ENCODE data around the gene LMBRD1.
A peak's percentile ranks its signal among the peaks of the same experiment; 100 is the strongest.

LMBRD1 gene

GRCh38 chr6:69699655-69700054 is 97.2 kb downstream of the LMBRD1 start:
- no peak overlapping the region for H4K8ac ChIP-seq (ENCODE audit: low read length)
- no peak overlapping the region for H3K14ac ChIP-seq (ENCODE audit: low read length in 2 of 2)
- no peak overlapping the region for H3K4me2 ChIP-seq (ENCODE audit: low read length, poor library complexity, severe bottlenecking)
- no peak overlapping the region for H3K27ac ChIP-seq (ENCODE audit: low read length, poor library complexity, severe bottlenecking)
- no peak overlapping the region for H3K4ac ChIP-seq (ENCODE audit: low read depth in 1 of 2, low read length in 2 of 2)
- H2BK5ac ChIP-seq (ENCODE audit: low read depth, low read length, poor library complexity, severe bottlenecking): no peak overlapping the region
- no peak overlapping the region for H4K91ac ChIP-seq (ENCODE audit: low read length)
- H3K23ac ChIP-seq (ENCODE audit: low read length in 2 of 2): no peak overlapping the region
- no peaks in the 10 kb centered on the region for H3K4me1 ChIP-seq (ENCODE audit: control insufficient read depth, insufficient read depth, low read depth, low read length)
- H2BK120ac ChIP-seq (ENCODE audit: low read depth, low read length): no peak overlapping the region
- H3K36me3 ChIP-seq (ENCODE audit: control insufficient read depth in 1 of 2, insufficient read depth in 2 of 2, low read depth in 1 of 2, low read length in 2 of 2): peaks cover 0 to 14% of the 10 kb centered on the region in 2 experiments
- H3K27me3 ChIP-seq (ENCODE audit: control insufficient read depth in 1 of 2, insufficient read depth in 1 of 2, low read length in 2 of 2): no peaks in the 10 kb centered on the region
- no peak overlapping the region for H2AFZ ChIP-seq (ENCODE audit: low read depth, low read length)
- no peak overlapping the region for H3K4me3 ChIP-seq (ENCODE audit: insufficient read depth in 1 of 2, low read depth in 1 of 2, low read length in 2 of 2)
- H2BK15ac ChIP-seq (ENCODE audit: low read depth, poor library complexity, severe bottlenecking): no peak overlapping the region
- no peaks in the 10 kb centered on the region for H3K9me3 ChIP-seq (ENCODE audit: control insufficient read depth, low read length)
- no peak overlapping the region for H3K18ac ChIP-seq (ENCODE audit: low read depth in 1 of 2, low read length in 2 of 2)
- H2BK12ac ChIP-seq (ENCODE audit: low read length in 2 of 2): no peak overlapping the region
- H2AK5ac ChIP-seq (ENCODE audit: low read length, severe bottlenecking): no peak overlapping the region
- no peaks in the 10 kb centered on the region for H3K79me1 ChIP-seq (replicated peaks; ENCODE audit: low read length, poor library complexity, severe bottlenecking)
- H3K9ac ChIP-seq (ENCODE audit: low read length): no peak overlapping the region
- DNase-seq: no peak

DNA sequence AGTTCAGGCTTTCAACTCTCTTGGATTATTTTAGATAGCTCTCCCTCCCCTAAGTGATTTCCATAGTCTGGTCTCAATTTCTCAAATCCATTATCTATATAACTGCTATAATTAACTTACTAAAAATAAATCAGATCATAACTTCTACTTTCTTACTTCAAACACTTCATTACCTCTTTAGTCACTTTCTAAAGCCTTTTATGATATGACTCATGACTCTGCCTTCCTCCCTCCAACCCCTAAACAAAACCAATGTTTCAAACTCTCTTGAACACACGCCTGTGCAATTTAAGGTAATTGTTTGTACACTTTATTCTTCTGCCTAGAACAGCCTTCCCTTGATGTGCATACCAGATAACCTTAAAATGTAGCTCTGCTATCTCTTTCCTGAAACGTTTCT is 100.5 kb downstream of the LMBRD1 start:
- Histone ChIP-seq H4K91ac (ENCODE audit: low read length) (no peak overlapping the region), H3K4ac (ENCODE audit: low read depth in 1 of 2, low read length in 2 of 2) (no peak overlapping the region), H3K36me3 (ENCODE audit: control insufficient read depth in 1 of 2, insufficient read depth in 2 of 2, low read depth in 1 of 2, low read length in 2 of 2) (peaks cover 0 to 14% of the 10 kb centered on the region in 2 experiments), H2BK5ac (ENCODE audit: low read depth, low read length, poor library complexity, severe bottlenecking) (no peak overlapping the region), H2BK12ac (ENCODE audit: low read length in 2 of 2) (no peak overlapping the region), H3K27ac (ENCODE audit: low read length, poor library complexity, severe bottlenecking) (no peak overlapping the region), H2BK120ac (ENCODE audit: low read depth, low read length) (no peak overlapping the region), H3K9ac (ENCODE audit: low read length) (no peak overlapping the region), H2AFZ (ENCODE audit: low read depth, low read length) (no peak overlapping the region), H3K79me1 (replicated peaks; ENCODE audit: low read length, poor library complexity, severe bottlenecking) (no peaks in the 10 kb centered on the region), H3K4me2 (ENCODE audit: low read length, poor library complexity, severe bottlenecking) (no peak overlapping the region), H3K4me1 (ENCODE audit: control insufficient read depth, insufficient read depth, low read depth, low read length) (no peaks in the 10 kb centered on the region), H3K9me3 (ENCODE audit: control insufficient read depth, low read length) (no peaks in the 10 kb centered on the region), H3K27me3 (ENCODE audit: control insufficient read depth in 1 of 2, insufficient read depth in 1 of 2, low read length in 2 of 2) (no peaks in the 10 kb centered on the region), H2AK5ac (ENCODE audit: low read length, severe bottlenecking) (no peak overlapping the region), H3K23ac (ENCODE audit: low read length in 2 of 2) (no peak overlapping the region), H4K8ac (ENCODE audit: low read length) (no peak overlapping the region), H3K18ac (ENCODE audit: low read depth in 1 of 2, low read length in 2 of 2) (no peak overlapping the region), H3K4me3 (ENCODE audit: insufficient read depth in 1 of 2, low read depth in 1 of 2, low read length in 2 of 2) (no peak overlapping the region), H3K14ac (ENCODE audit: low read length in 2 of 2) (no peak overlapping the region), H2BK15ac (ENCODE audit: low read depth, poor library complexity, severe bottlenecking) (no peak overlapping the region)
- WGBS: 20% methylated on average over 2 of the region's 2 CpGs
- peak; percentile 17 for DNase-seq

- Histone ChIP-seq H2BK5ac (ENCODE audit: low read depth, low read length, poor library complexity, severe bottlenecking) (no peak overlapping the region), H3K9ac (ENCODE audit: low read length) (no peak overlapping the region), H3K27me3 (ENCODE audit: control insufficient read depth in 1 of 2, insufficient read depth in 1 of 2, low read length in 2 of 2) (no peaks in the 10 kb centered on the region), H3K27ac (ENCODE audit: low read length, poor library complexity, severe bottlenecking) (no peak overlapping the region), H4K91ac (ENCODE audit: low read length) (no peak overlapping the region), H3K4ac (ENCODE audit: low read depth in 1 of 2, low read length in 2 of 2) (no peak overlapping the region), H3K36me3 (ENCODE audit: control insufficient read depth in 1 of 2, insufficient read depth in 2 of 2, low read depth in 1 of 2, low read length in 2 of 2) (peaks cover 0 to 14% of the 10 kb centered on the region in 2 experiments), H3K14ac (ENCODE audit: low read length in 2 of 2) (no peak overlapping the region), H2BK15ac (ENCODE audit: low read depth, poor library complexity, severe bottlenecking) (no peak overlapping the region), H3K4me2 (ENCODE audit: low read length, poor library complexity, severe bottlenecking) (no peak overlapping the region), H3K79me1 (replicated peaks; ENCODE audit: low read length, poor library complexity, severe bottlenecking) (no peaks in the 10 kb centered on the region), H2BK120ac (ENCODE audit: low read depth, low read length) (no peak overlapping the region), H3K18ac (ENCODE audit: low read depth in 1 of 2, low read length in 2 of 2) (no peak overlapping the region), H2AFZ (ENCODE audit: low read depth, low read length) (no peak overlapping the region), H3K4me3 (ENCODE audit: insufficient read depth in 1 of 2, low read depth in 1 of 2, low read length in 2 of 2) (no peak overlapping the region), H2AK5ac (ENCODE audit: low read length, severe bottlenecking) (no peak overlapping the region), H3K23ac (ENCODE audit: low read length in 2 of 2) (no peak overlapping the region), H3K9me3 (ENCODE audit: control insufficient read depth, low read length) (no peaks in the 10 kb centered on the region), H3K4me1 (ENCODE audit: control insufficient read depth, insufficient read depth, low read depth, low read length) (no peaks in the 10 kb centered on the region), H4K8ac (ENCODE audit: low read length) (no peak overlapping the region), H2BK12ac (ENCODE audit: low read length in 2 of 2) (no peak overlapping the region)
- DNase-seq: no peak
Observed at GRCh38 chr6:69693762-69694161, 103.0 kb downstream of the LMBRD1 start.

- no peak overlapping the region for H4K91ac ChIP-seq (ENCODE audit: low read length)
- no peak overlapping the region for H3K4me3 ChIP-seq (ENCODE audit: insufficient read depth in 1 of 2, low read depth in 1 of 2, low read length in 2 of 2)
- no peak overlapping the region for H2BK5ac ChIP-seq (ENCODE audit: low read depth, low read length, poor library complexity, severe bottlenecking)
- no peak overlapping the region for H2BK12ac ChIP-seq (ENCODE audit: low read length in 2 of 2)
- no peak for DNase-seq
- no peaks in the 10 kb centered on the region for H3K27me3 ChIP-seq (ENCODE audit: control insufficient read depth in 1 of 2, insufficient read depth in 1 of 2, low read length in 2 of 2)
- H3K4me2 ChIP-seq (ENCODE audit: low read length, poor library complexity, severe bottlenecking): no peak overlapping the region
- no peak overlapping the region for H3K4ac ChIP-seq (ENCODE audit: low read depth in 1 of 2, low read length in 2 of 2)
- no peak overlapping the region for H2BK15ac ChIP-seq (ENCODE audit: low read depth, poor library complexity, severe bottlenecking)
- WGBS: no CpG with 5 or more reads among the region's 1 CpG
- H3K4me1 ChIP-seq (ENCODE audit: control insufficient read depth, insufficient read depth, low read depth, low read length): no peaks in the 10 kb centered on the region
- H3K23ac ChIP-seq (ENCODE audit: low read length in 2 of 2): no peak overlapping the region
- no peak overlapping the region for H3K27ac ChIP-seq (ENCODE audit: low read length, poor library complexity, severe bottlenecking)
- no peaks in the 10 kb centered on the region for H3K79me1 ChIP-seq (replicated peaks; ENCODE audit: low read length, poor library complexity, severe bottlenecking)
- peaks cover 0 to 2% of the 10 kb centered on the region in 2 experiments for H3K36me3 ChIP-seq (ENCODE audit: control insufficient read depth in 1 of 2, insufficient read depth in 2 of 2, low read depth in 1 of 2, low read length in 2 of 2)
- H2BK120ac ChIP-seq (ENCODE audit: low read depth, low read length): no peak overlapping the region
- no peak overlapping the region for H3K18ac ChIP-seq (ENCODE audit: low read depth in 1 of 2, low read length in 2 of 2)
- H3K9me3 ChIP-seq (ENCODE audit: control insufficient read depth, low read length): no peaks in the 10 kb centered on the region
- H2AK5ac ChIP-seq (ENCODE audit: low read length, severe bottlenecking): no peak overlapping the region
- H4K8ac ChIP-seq (ENCODE audit: low read length): no peak overlapping the region
- H3K9ac ChIP-seq (ENCODE audit: low read length): no peak overlapping the region
- H3K14ac ChIP-seq (ENCODE audit: low read length in 2 of 2): no peak overlapping the region
- H2AFZ ChIP-seq (ENCODE audit: low read depth, low read length): no peak overlapping the region
Observed at GRCh38 chr6:69690986-69691385, 105.8 kb downstream of the LMBRD1 start.
